ENCODE measurements around the gene UXT. TPM values are rescaled to one million over a fixed set of nuclear protein-coding genes. Genes with fewer than 3 reads are reported as not detected.

The UXT gene
- total RNA-seq, 1 experiment from 2014 or later = 68.6 TPM

- Mint-ChIP-seq H3K9me3 (no peaks in the 10 kb centered on the region), H3K27ac (no peak overlapping the region), H3K4me3 (no peak overlapping the region), H3K36me3 (no peaks in the 10 kb centered on the region), H3K4me1 (no peaks in the 10 kb centered on the region), H3K27me3 (ENCODE audit: low read depth) (peaks cover 11% of the 10 kb centered on the region)
- ChIA-PET CTCF (no interaction called here), POLR2A (no interaction called here)
- DNase-seq (ENCODE audit: low spot score) (no peak), ATAC-seq (no peak)
- TF ChIP-seq NFATC4 (CRISPR knock-in tag; IDR thresholded peaks at IDR 0.05) (no peak), ZNF396 (CRISPR knock-in tag; IDR thresholded peaks at IDR 0.05; ENCODE audit: borderline replicate concordance) (no peak), MXD4 (CRISPR knock-in tag; IDR thresholded peaks at IDR 0.05; ENCODE audit: borderline replicate concordance) (no peak), GRHL2 (CRISPR knock-in tag; IDR thresholded peaks at IDR 0.05; ENCODE audit: insufficient replicate concordance, severe bottlenecking) (no peak), ZNF416 (CRISPR knock-in tag; IDR thresholded peaks at IDR 0.05) (no peak), NFYB (CRISPR knock-in tag; conservative IDR thresholded peaks at IDR 0.05; ENCODE audit: low read depth) (no peak), SP1 (CRISPR knock-in tag; conservative IDR thresholded peaks at IDR 0.05) (no peak), KAT7 (CRISPR knock-in tag; IDR thresholded peaks at IDR 0.05; ENCODE audit: borderline replicate concordance) (no peak), OVOL2 (CRISPR knock-in tag; IDR thresholded peaks at IDR 0.05; ENCODE audit: borderline replicate concordance) (no peak), RELA (CRISPR knock-in tag; IDR thresholded peaks at IDR 0.05; ENCODE audit: borderline replicate concordance) (no peak), MLX (CRISPR knock-in tag; IDR thresholded peaks at IDR 0.05) (no peak), TEAD4 (CRISPR knock-in tag; IDR thresholded peaks at IDR 0.05) (no peak), ZNF425 (CRISPR knock-in tag; conservative IDR thresholded peaks at IDR 0.05) (no peak), CREB1 (CRISPR knock-in tag; IDR thresholded peaks at IDR 0.05) (no peak), ZNF232 (CRISPR knock-in tag; IDR thresholded peaks at IDR 0.05) (no peak), ZNF138 (CRISPR knock-in tag; conservative IDR thresholded peaks at IDR 0.05) (no peak)
- TF ChIP-seq, protein P1, sequence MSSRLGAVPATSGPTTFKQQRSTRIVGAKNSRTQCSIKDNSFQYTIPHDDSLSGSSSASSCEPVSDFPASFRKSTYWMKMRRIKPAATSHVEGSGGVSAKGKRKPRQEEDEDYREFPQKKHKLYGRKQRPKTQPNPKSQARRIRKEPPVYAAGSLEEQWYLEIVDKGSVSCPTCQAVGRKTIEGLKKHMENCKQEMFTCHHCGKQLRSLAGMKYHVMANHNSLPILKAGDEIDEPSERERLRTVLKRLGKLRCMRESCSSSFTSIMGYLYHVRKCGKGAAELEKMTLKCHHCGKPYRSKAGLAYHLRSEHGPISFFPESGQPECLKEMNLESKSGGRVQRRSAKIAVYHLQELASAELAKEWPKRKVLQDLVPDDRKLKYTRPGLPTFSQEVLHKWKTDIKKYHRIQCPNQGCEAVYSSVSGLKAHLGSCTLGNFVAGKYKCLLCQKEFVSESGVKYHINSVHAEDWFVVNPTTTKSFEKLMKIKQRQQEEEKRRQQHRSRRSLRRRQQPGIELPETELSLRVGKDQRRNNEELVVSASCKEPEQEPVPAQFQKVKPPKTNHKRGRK (CRISPR knock-in tag; IDR thresholded peaks at IDR 0.05; ENCODE audit: borderline replicate concordance) = no peak
- TF ChIP-seq, protein P2, sequence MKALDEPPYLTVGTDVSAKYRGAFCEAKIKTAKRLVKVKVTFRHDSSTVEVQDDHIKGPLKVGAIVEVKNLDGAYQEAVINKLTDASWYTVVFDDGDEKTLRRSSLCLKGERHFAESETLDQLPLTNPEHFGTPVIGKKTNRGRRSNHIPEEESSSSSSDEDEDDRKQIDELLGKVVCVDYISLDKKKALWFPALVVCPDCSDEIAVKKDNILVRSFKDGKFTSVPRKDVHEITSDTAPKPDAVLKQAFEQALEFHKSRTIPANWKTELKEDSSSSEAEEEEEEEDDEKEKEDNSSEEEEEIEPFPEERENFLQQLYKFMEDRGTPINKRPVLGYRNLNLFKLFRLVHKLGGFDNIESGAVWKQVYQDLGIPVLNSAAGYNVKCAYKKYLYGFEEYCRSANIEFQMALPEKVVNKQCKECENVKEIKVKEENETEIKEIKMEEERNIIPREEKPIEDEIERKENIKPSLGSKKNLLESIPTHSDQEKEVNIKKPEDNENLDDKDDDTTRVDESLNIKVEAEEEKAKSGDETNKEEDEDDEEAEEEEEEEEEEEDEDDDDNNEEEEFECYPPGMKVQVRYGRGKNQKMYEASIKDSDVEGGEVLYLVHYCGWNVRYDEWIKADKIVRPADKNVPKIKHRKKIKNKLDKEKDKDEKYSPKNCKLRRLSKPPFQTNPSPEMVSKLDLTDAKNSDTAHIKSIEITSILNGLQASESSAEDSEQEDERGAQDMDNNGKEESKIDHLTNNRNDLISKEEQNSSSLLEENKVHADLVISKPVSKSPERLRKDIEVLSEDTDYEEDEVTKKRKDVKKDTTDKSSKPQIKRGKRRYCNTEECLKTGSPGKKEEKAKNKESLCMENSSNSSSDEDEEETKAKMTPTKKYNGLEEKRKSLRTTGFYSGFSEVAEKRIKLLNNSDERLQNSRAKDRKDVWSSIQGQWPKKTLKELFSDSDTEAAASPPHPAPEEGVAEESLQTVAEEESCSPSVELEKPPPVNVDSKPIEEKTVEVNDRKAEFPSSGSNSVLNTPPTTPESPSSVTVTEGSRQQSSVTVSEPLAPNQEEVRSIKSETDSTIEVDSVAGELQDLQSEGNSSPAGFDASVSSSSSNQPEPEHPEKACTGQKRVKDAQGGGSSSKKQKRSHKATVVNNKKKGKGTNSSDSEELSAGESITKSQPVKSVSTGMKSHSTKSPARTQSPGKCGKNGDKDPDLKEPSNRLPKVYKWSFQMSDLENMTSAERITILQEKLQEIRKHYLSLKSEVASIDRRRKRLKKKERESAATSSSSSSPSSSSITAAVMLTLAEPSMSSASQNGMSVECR (CRISPR knock-in tag; IDR thresholded peaks at IDR 0.05; ENCODE audit: borderline replicate concordance) = no peak
Measured at GRCh38 chrX:47664737-47665136, 5.8 kb upstream of the UXT start.

- CTCF ChIA-PET = no interaction called here
- H3K4me3 Mint-ChIP-seq = no peak overlapping the region
- TF ChIP-seq USF1 (CRISPR knock-in tag; IDR thresholded peaks at IDR 0.05) = no peak
- TF ChIP-seq ZNF425 (CRISPR knock-in tag; conservative IDR thresholded peaks at IDR 0.05) = no peak
- TF ChIP-seq, protein P3, sequence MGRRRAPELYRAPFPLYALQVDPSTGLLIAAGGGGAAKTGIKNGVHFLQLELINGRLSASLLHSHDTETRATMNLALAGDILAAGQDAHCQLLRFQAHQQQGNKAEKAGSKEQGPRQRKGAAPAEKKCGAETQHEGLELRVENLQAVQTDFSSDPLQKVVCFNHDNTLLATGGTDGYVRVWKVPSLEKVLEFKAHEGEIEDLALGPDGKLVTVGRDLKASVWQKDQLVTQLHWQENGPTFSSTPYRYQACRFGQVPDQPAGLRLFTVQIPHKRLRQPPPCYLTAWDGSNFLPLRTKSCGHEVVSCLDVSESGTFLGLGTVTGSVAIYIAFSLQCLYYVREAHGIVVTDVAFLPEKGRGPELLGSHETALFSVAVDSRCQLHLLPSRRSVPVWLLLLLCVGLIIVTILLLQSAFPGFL (CRISPR knock-in tag; IDR thresholded peaks at IDR 0.05; ENCODE audit: borderline replicate concordance) = no peak
- TF ChIP-seq, protein P4, sequence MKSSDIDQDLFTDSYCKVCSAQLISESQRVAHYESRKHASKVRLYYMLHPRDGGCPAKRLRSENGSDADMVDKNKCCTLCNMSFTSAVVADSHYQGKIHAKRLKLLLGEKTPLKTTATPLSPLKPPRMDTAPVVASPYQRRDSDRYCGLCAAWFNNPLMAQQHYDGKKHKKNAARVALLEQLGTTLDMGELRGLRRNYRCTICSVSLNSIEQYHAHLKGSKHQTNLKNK (CRISPR knock-in tag; IDR thresholded peaks at IDR 0.05) = no peak
- no peak for TF ChIP-seq ZBTB21 (CRISPR knock-in tag; IDR thresholded peaks at IDR 0.05; ENCODE audit: borderline replicate concordance)
Measured at GRCh38 chrX:47662144-47662657, 3.2 kb upstream of the UXT start.

More at GRCh38 chrX:47662144-47662657, 3.2 kb upstream of the UXT start:
- H3K27ac Mint-ChIP-seq = no peak overlapping the region
- no peaks in the 10 kb centered on the region for H3K36me3 Mint-ChIP-seq
- peaks cover 3% of the 10 kb centered on the region; the same call in 1 of the 2 replicates for H3K9me3 Mint-ChIP-seq
- DNase-seq (ENCODE audit: low spot score) (no peak), ATAC-seq (no peak)
- POLR2A ChIA-PET = no interaction called here
- peaks cover 18% of the 10 kb centered on the region for H3K27me3 Mint-ChIP-seq (ENCODE audit: low read depth)
- H3K4me1 Mint-ChIP-seq = no peaks in the 10 kb centered on the region

Measured in WTC11 (cell line).